ENCODE measurements around the gene TMX2. TPM values are rescaled to one million over a fixed set of nuclear protein-coding genes. Genes with fewer than 3 reads are reported as not detected.
A peak's percentile ranks its signal among the peaks of the same experiment; 100 is the strongest.

TMX2 gene
- total and polyA plus RNA-seq, 2 experiments from 2014 or later: 104 to 129 TPM

DNA sequence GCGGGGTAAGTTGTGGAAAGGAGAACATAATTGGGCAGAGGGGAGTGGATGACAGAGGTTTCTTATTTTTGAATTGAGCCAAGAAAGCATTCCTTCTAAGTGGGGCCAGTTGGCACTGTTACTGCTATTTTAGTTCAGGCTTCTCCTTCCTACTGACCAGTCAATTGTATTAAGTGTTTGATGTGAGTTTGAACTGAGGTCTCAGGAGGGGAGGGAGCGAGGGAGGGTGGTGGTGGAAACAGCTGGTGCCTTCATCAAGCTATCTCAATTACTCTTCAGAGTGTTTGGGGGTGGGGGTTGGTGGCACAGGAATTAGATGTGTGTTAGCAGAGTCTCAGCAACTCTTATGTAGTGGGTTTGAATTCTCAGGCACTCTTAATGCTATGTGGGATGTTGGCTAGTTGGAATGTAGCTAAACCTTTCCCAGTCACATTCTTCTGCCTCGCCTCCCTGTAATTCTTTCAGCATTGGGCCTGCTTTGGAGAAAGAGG lies 63.7 kb downstream of the TMX2 start:
- no peaks in the 10 kb centered on the region for H3K27me3 ChIP-seq
- H3K36me3 ChIP-seq (replicated peaks; ENCODE audit: insufficient read depth, low read depth): no peaks in the 10 kb centered on the region
- no peak overlapping the region for H3K4me3 ChIP-seq
- no peak overlapping the region for H2AFZ ChIP-seq
- peaks cover 68% of the 10 kb centered on the region for H3K4me1 ChIP-seq (ENCODE audit: insufficient read depth)
- no peaks in the 10 kb centered on the region for H3K9me2 ChIP-seq (replicated peaks; ENCODE audit: insufficient read depth)
- no peak for TF ChIP-seq EZH2 (IDR thresholded peaks at IDR 0.05; ENCODE audit: borderline replicate concordance)
- no peak for TF ChIP-seq EZH2phosphoT487 (IDR thresholded peaks at IDR 0.05; ENCODE audit: low read depth, severe bottlenecking, unreplicated experiment)
- no peak for TF ChIP-seq CTCF (IDR thresholded peaks at IDR 0.05; ENCODE audit: poor library complexity)
- peaks cover 77% of the 10 kb centered on the region for H4K20me1 ChIP-seq (ENCODE audit: insufficient read depth, poor library complexity, severe bottlenecking)
- WGBS (ENCODE audit: low lambda C conversion rate, missing lambda C conversion rate): 79% methylated on average over 3 of the region's 3 CpGs
- peaks cover 92% of the 10 kb centered on the region for H3K79me2 ChIP-seq
- peak overlapping the region; percentile 91 for H3K27ac ChIP-seq
- no peak for DNase-seq (ENCODE audit: low spot score)
- H3K9me3 ChIP-seq (ENCODE audit: low read depth): no peaks in the 10 kb centered on the region
- peak overlapping the region; percentile 73 for H3K4me2 ChIP-seq

DNA sequence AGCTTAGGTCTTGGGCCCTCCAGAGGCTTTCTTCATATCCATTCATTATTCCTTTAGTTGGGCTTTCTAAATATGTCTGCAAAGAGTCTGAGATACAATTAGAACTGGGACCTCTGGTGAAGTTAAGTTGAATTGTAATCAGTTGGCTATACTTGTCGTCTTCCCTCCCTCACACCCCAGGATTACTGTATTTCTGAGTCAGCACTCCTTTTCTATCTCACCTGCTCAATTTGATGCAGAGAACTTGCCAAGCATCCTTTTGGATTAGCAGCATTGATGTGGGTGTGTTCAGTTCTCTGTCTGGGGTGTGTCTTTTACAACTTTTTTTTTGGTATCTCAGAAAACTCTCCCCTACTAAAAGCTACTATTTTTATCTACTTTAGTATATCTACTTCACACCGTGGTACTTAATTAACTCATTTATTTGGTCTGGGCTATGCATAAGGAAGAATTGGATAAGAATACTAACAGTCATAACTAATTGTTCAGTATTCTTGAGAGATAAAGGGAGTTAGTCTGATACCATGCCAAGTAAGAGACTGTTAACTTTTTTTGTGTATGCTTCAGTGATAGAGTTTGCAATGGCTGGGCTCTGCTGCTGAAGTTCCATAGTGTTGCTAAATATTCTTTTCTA lies 64.3 kb downstream of the TMX2 start:
- Histone ChIP-seq H2AFZ (no peak overlapping the region), H3K9me3 (ENCODE audit: low read depth) (no peaks in the 10 kb centered on the region), H3K4me3 (no peak overlapping the region), H3K27me3 (no peaks in the 10 kb centered on the region), H3K4me2 (peak overlapping the region; percentile 73), H3K79me2 (peaks cover 91% of the 10 kb centered on the region), H4K20me1 (ENCODE audit: insufficient read depth, poor library complexity, severe bottlenecking) (peaks cover 71% of the 10 kb centered on the region), H3K36me3 (replicated peaks; ENCODE audit: insufficient read depth, low read depth) (no peaks in the 10 kb centered on the region), H3K4me1 (ENCODE audit: insufficient read depth) (peaks cover 73% of the 10 kb centered on the region), H3K9me2 (replicated peaks; ENCODE audit: insufficient read depth) (no peaks in the 10 kb centered on the region), H3K27ac (peak overlapping the region; percentile 91)
- 56% methylated on average over 2 of the region's 2 CpGs for WGBS (ENCODE audit: low lambda C conversion rate, missing lambda C conversion rate)
- TF ChIP-seq EZH2phosphoT487 (IDR thresholded peaks at IDR 0.05; ENCODE audit: low read depth, severe bottlenecking, unreplicated experiment): no peak
- no peak for TF ChIP-seq EZH2 (IDR thresholded peaks at IDR 0.05; ENCODE audit: borderline replicate concordance)
- TF ChIP-seq CTCF (IDR thresholded peaks at IDR 0.05; ENCODE audit: poor library complexity): no peak
- DNase-seq (ENCODE audit: low spot score): no peak

- Histone ChIP-seq H3K4me3 (no peak overlapping the region), H3K9me3 (ENCODE audit: low read depth) (no peaks in the 10 kb centered on the region), H3K27me3 (no peaks in the 10 kb centered on the region), H3K79me2 (peaks cover 91% of the 10 kb centered on the region), H2AFZ (no peak overlapping the region), H4K20me1 (ENCODE audit: insufficient read depth, poor library complexity, severe bottlenecking) (peaks cover 58% of the 10 kb centered on the region), H3K4me1 (ENCODE audit: insufficient read depth) (peaks cover 76% of the 10 kb centered on the region), H3K4me2 (peak overlapping the region; percentile 73), H3K9me2 (replicated peaks; ENCODE audit: insufficient read depth) (no peaks in the 10 kb centered on the region), H3K36me3 (replicated peaks; ENCODE audit: insufficient read depth, low read depth) (no peaks in the 10 kb centered on the region), H3K27ac (peak overlapping the region; percentile 91)
- DNase-seq (ENCODE audit: low spot score): peak; percentile 76
- WGBS (ENCODE audit: low lambda C conversion rate, missing lambda C conversion rate): 12% methylated on average over 3 of the region's 3 CpGs
- TF ChIP-seq EZH2 (IDR thresholded peaks at IDR 0.05; ENCODE audit: borderline replicate concordance): no peak
- no peak for TF ChIP-seq EZH2phosphoT487 (IDR thresholded peaks at IDR 0.05; ENCODE audit: low read depth, severe bottlenecking, unreplicated experiment)
- no peak for TF ChIP-seq CTCF (IDR thresholded peaks at IDR 0.05; ENCODE audit: poor library complexity)
These were observed 65.5 kb downstream of the TMX2 start for GRCh38 chr11:57777969-57778317.

Data from hepatocyte (in vitro differentiated cells).